Stimulated activated CD8-positive, alpha-beta memory T cell treated with anti-CD3 and anti-CD28 coated beads, Interleukin-2, amount 100 ng/mL, for 1 hour (primary cell): ENCODE measurements around the gene MXD3.
A peak's percentile ranks its signal among the peaks of the same experiment; 100 is the strongest.
"Not testable (repeated sequence)": the region's sequence is repeated elsewhere in the genome, so short reads cannot be mapped to it uniquely, and the experiment has no call there.

Source experiments
- DNase-seq, 2 donors: peaks; one replicate each; pipeline ENCODE4 v3.0.0-alpha.2; 2020; ENCODE audit warnings: low read depth in 2 of 2

Gene MXD3

DNA sequence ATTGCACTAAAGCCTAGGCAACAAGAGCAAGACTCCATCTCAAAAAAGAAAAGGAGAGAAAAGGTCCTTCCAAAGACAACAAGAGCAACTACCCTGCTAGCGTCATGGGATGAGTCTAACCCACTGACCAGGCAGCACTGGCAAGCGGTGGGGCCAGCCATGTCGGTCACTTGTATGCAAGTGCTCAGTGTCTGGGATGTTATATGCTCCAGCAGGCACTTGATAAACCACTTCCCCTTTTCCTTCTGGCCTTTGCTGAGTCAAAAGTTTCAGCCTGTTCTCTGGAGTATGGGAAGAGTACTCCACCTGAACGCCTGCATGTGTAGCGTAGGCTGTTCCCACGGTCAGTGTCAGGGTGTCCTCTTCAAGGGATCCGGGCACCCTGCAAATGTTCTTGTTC, 9.2 kb upstream of the MXD3 start:
- DNase-seq, result no peak

GRCh38 chr5:177319913-177320588, 8.4 kb upstream of the MXD3 start:
- no peak for DNase-seq

GRCh38 chr5:177317959-177318377, 6.3 kb upstream of the MXD3 start:
- DNase-seq, result peak; percentile 59 to 60

DNA sequence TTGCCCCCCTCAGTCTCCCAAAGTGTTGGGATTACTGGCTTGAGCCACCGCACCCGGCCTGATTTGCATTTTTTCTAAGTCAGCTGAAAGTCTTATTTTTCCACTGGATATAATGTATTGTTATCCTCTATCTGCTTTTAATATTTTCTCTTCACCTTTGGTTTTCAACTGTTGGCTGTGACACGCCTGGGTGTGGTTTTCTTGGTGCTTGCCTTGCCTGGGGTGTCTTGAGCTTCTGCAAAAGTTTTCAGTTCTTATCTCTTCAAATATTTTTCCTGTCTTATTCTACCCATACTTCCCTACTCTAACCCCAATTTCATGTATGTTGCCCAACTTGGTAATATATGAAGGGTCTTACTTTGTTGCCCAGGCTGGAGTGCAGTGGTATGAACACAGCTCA, 4.3 kb upstream of the MXD3 start:
- no peak for DNase-seq

DNA sequence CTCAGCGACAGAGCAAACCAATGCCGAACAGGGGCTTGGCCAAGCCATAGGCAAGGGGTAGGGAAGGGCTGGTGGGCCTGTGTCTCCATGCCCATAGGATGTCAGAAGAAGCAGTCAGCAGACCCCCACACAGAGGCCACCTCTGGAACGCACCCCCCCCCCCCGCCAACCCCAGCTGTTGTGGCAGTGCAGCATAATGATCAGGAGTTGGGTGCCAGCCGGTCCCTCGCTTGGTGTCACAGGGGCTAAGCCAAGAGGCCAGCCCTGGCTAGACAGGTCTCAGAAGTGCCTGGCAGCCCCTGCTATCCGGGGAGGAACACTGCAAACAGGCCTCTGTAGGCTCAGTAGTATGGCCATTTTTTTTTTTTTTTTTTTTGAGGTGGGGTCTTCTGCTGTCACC, 3.7 kb upstream of the MXD3 start:
- no peak for DNase-seq

GRCh38 chr5:177314376-177315342, 3.0 kb upstream of the MXD3 start:
- no peak for DNase-seq

- no peak for DNase-seq
These were observed 2.0 kb upstream of the MXD3 start for GRCh38 chr5:177313561-177314259.

DNA sequence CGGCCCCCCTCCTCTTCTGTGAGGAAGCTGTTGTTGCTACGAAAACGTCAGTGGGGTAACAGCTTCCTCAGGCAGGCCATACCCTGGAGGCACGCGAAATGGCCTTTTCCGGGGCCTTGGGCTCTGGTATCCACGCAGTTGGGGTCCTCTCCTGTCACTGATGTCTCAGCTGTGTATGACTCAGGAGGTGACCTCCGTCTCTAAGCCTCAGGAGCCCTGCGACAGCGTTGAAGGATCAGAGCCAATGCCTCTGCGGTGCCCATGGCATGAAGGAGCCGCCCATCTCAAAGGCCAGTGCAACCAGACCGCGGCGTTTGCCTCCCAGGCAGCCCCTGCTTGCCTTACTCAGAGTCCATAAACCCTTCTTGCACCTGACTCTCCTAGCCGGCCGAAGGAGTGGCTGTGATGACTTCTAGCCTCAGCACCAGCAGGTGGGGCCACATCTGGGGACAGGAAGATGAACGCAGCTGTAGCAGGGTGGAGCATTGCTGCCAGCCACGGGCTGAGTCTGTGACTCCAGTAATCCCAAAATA, 1.0 kb upstream of the MXD3 start:
- no peak for DNase-seq

DNA sequence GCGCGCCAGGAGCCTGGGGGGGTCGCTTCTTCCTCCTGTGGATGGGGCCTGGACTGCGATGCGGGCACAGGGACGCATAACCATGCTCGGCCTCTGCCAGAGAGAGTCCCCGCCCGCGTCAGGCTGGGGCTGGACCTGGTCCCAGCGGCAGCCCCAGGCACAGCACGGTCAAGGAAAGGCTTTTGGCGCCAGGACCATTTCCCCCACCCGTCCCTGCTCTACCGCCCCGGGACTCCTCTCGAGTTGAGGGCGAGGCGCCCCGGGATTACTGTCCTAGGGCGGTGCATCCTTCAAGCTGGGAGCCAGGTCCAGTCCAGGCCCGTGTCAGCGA, 341 bp downstream of the MXD3 start:
- DNase-seq, result no peak

DNA sequence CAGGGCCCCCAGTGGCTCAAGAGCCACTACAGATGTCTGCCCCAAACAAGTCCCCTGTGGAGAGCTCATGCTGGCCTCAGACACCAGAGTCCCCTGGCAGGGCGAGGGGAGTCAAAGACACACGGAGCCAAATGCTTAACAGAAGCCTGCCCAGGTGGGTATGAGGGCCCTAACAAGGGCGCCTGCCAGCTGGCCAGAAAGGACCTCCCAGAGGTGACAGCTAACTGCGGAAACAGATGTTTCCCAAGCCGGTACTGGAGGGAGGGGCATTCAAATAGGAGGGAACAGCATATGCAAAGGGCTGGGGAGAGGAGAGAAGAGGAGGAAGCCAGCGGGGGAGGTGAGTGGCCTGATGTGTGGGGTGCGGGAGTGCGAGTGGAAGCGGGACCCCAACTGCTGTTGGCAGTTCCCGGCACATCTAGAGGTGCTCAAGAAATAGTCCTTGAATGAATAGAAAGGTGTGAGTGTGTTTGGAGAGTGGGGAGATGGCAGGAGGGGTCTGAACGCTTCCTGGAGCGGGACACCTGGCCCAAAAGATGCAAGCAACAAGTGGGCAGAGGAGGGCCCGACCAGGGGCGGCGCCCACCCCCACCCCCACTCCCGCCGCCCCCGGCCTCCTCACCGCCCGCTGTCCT, 824 bp downstream of the MXD3 start:
- DNase-seq, result no peak

GRCh38 chr5:177310332-177310731, 1.4 kb downstream of the MXD3 start:
- no peak for DNase-seq

DNA sequence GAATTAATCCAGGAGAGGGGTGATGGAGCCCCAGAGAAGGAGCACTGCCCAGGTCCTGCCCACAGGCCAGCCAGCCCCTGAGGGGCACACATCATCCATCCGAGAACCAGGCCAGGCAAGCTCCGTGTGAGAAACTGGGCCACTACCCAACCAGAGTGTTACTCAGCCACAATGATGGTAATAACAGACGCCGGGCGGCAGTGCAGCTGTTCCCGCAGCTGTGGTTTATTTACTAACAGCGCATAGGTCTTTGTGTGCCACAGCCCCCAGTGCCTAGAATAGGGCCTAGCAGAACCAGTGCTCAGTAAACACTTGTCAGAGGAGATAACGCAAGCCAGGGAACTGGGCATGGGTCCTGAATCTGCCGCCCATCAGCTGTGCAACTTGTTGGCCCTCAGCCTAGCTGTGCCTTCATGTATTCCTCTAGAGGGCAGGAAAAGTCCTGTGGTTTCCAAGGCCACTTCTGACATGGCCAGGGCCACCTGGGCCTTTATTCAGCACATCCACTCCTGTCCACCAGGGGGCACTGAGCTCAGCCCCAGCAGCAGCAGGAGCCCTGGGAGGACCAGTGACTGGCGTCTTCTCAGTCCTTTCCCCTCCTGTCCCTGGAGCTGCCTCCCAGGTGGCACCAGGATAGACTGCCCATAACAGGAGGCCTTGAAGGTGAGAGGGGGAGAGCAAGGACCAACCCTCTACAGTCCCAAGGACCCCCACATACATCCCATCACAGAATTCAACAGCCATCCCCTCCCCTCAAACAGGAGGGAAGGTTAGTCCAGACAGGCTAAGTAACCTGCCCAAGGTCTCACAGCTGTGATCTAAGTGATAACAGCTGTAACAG, 2.1 kb downstream of the MXD3 start:
- DNase-seq, result peak in 1 of 2 donors; percentile 46

- no peak for DNase-seq
These were observed 3.0 kb downstream of the MXD3 start for GRCh38 chr5:177308740-177309139.

- no peak for DNase-seq
These were observed 3.9 kb downstream of the MXD3 start for GRCh38 chr5:177307544-177308363.

GRCh38 chr5:177306674-177307543, 4.8 kb downstream of the MXD3 start:
- DNase-seq, result no peak

- not testable (repeated sequence) for DNase-seq
These were observed 5.5 kb downstream of the MXD3 start for GRCh38 chr5:177306103-177306640.

- DNase-seq, result no peak
These were observed 7.1 kb downstream of the MXD3 start for GRCh38 chr5:177304392-177305119.

- DNase-seq, result no peak
These were observed 7.7 kb downstream of the MXD3 start for GRCh38 chr5:177303925-177304391.
